MCF 10A (cell line): ENCODE results near the gene CLDN9. TPM values are rescaled to one million over a fixed set of nuclear protein-coding genes. Genes with fewer than 3 reads are reported as not detected.

ENCODE experiments used
- BruUV-seq: library from RNA; stranded (reverse); fragments of 400-500 nt; replicated peaks from 2 replicates; lab custom pipeline; 2021; lab: Mats Ljungman, UMichigan
- CTCF ChIA-PET: fragments of 300-600 bp; sonication (Branson Sonifier 250); formaldehyde crosslinking; extraction: SDS; loops from one replicate; lab custom pipeline; 2021; ENCODE audit warnings: antibody characterized with exemption, inconsistent platforms; lab: Yijun Ruan, JAX
- POLR2A ChIA-PET: fragments of 300-600, 350-650 bp; sonication (Branson Sonifier 250); formaldehyde crosslinking; extraction: SDS; loops from one replicate; lab custom pipeline; 2020; ENCODE audit warnings: antibody characterized with exemption, inconsistent platforms; lab: Yijun Ruan, JAX
- DNase-seq: peaks from one replicate; pipeline ENCODE4 v3.0.0-alpha.2; 2018; ENCODE audit not compliant: unreplicated experiment
- H3K27ac Mint-ChIP-seq: one replicate; pipeline ENCODE4 v1.8.0; 2022; ENCODE audit warnings: mild to moderate bottlenecking, low read depth, mixed read lengths; ENCODE audit not compliant: unreplicated experiment
- H3K27me3 Mint-ChIP-seq: one replicate; pipeline ENCODE4 v1.8.0; 2022; ENCODE audit warnings: mixed read lengths; ENCODE audit not compliant: insufficient read depth, unreplicated experiment
- H3K36me3 Mint-ChIP-seq: one replicate; pipeline ENCODE4 v1.8.0; 2022; ENCODE audit warnings: mild to moderate bottlenecking, moderate library complexity, mixed read lengths; ENCODE audit not compliant: insufficient read depth, unreplicated experiment
- H3K4me1 Mint-ChIP-seq: one replicate; pipeline ENCODE4 v1.8.0; 2022; ENCODE audit warnings: mixed read lengths; ENCODE audit not compliant: insufficient read depth, unreplicated experiment
- H3K4me3 Mint-ChIP-seq: one replicate; pipeline ENCODE4 v1.8.0; 2022; ENCODE audit warnings: mild to moderate bottlenecking, moderate library complexity, mixed read lengths; ENCODE audit not compliant: unreplicated experiment
- H3K9me3 Mint-ChIP-seq: one replicate; pipeline ENCODE4 v1.8.0; 2022; ENCODE audit warnings: mixed read lengths; ENCODE audit not compliant: unreplicated experiment
- intact Hi-C: fragments of 100-400 bp; cut with micrococcal nuclease; formaldehyde crosslinking; loops from 2 replicates; pipeline ENCODE4 v1.14.1; 2022
- total RNA-seq: library from RNA; stranded (reverse); gene quantifications from 2 replicates; pipeline ENCODE4 v1.2.3, GENCODE V29; 2022
- TF ChIP-seq, protein P1 (sequence below): fragments of 200-600 bp; IDR thresholded peaks from one replicate; pipeline ENCODE4 v1.8.0; 2022; ENCODE audit warnings: antibody characterized with exemption, mild to moderate bottlenecking; ENCODE audit not compliant: unreplicated experiment

The CLDN9 gene
- total RNA-seq, 1 experiment from 2014 or later: 0.44 TPM

DNA sequence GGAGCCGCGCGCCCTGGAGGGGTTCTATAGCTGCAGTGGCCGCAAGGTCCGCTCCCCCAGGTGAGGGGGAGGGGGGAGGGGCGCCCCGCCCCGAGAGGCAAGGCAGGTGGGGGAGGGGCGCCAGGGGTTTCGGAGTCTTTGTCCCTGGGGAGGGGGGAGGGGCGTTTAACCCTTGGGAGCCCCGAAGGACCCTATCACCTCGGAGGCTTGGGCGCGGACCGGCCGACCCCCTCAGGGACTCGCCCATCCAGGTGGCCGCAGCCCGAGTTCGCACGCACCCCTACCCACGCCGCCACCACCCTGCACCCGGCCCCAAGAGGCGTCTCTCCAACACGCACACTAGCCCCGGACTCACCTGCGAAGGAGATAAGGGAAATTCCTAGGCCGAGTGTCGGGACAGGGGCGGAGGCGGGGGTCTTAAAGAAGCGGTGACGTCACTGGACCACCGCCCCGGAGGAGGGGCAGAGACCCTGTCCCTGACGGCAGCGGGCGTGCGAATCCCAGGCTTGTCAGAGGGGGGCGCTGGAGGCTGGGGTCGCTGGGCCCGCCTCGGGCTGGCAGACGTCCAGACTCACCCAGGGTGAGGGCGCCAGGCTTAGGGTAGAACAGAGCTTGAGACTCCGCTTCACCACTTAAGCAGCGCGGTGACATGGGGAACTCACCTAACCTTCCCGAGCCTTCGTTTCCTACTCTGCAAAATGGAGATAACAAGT, 5.2 kb downstream of the CLDN9 start, which contains the start of gene CLDN6:
Gene CLDN6, minus strand, starts transcription at position 390 of the 713 bp plus-strand sequence. CDS start 2,162 bp downstream, outside the sequence.
- peaks cover 12% of the 10 kb centered on the region for H3K36me3 Mint-ChIP-seq
- DNase-seq: no peak
- POLR2A ChIA-PET: interaction anchor here (1.3 kb wide), 1 partner anchor 12 kb away, joined by 4 read pairs; no protein-coding TSS in a partner anchor
- TF ChIP-seq, protein P1, sequence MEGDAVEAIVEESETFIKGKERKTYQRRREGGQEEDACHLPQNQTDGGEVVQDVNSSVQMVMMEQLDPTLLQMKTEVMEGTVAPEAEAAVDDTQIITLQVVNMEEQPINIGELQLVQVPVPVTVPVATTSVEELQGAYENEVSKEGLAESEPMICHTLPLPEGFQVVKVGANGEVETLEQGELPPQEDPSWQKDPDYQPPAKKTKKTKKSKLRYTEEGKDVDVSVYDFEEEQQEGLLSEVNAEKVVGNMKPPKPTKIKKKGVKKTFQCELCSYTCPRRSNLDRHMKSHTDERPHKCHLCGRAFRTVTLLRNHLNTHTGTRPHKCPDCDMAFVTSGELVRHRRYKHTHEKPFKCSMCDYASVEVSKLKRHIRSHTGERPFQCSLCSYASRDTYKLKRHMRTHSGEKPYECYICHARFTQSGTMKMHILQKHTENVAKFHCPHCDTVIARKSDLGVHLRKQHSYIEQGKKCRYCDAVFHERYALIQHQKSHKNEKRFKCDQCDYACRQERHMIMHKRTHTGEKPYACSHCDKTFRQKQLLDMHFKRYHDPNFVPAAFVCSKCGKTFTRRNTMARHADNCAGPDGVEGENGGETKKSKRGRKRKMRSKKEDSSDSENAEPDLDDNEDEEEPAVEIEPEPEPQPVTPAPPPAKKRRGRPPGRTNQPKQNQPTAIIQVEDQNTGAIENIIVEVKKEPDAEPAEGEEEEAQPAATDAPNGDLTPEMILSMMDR: no peak
- no peak within 1 kb of the TSS for H3K4me3 Mint-ChIP-seq
- CTCF ChIA-PET: interaction anchor here (0.7 to 5.1 kb wide), 2 partner anchors 14 to 131 kb away, joined by 3 to 28 read pairs; no protein-coding TSS in a partner anchor
- H3K4me1 Mint-ChIP-seq: peaks cover 15% of the 10 kb centered on the region
- BruUV-seq: no TSS peak
- no peaks in the 10 kb centered on the region for H3K9me3 Mint-ChIP-seq
- intact Hi-C loops: no loop called here
- H3K27ac Mint-ChIP-seq: no peak within 1 kb of the TSS
- H3K27me3 Mint-ChIP-seq: no peaks in the 10 kb centered on the region

DNA sequence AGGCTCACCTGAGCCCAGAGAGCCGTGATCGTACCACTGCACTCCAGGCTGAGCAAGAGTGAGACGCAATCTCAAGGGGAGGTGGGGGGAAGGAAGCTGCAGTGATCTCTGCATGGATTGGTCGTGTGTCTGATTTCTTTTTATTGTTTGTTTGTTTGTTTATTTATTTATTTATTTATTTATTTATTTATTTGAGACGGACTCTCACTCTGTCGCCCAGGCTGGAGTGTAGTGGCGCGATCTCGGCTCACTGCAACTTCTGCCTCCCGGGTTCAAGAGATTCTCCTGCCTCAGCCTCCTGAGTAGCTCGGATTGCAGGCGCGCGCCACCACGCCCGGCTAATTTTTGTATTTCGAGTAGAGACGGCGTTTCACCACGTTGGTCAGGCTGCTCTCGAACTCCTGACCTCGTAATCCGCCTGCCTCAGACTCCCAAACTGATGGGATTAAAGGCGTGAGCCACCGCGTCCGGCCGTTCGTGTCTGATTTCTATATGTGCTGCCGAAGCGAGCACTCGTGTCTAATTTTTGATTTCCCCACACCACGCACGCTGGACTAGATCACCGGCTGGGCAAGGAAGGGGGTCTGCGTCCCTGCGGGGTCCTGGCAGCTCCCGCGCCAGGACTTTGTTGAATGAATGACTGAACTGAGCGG, 7.0 kb downstream of the CLDN9 start:
- intact Hi-C loops: loop anchor here (1.0 kb wide), 2 partner anchors 15 to 36 kb away; no protein-coding TSS in a partner anchor
- TF ChIP-seq, protein P1: no peak
- peaks cover 23% of the 10 kb centered on the region for H3K4me1 Mint-ChIP-seq
- H3K27ac Mint-ChIP-seq: peak overlapping the region; percentile 94
- POLR2A ChIA-PET: interaction anchor here (0.5 to 5.0 kb wide), 21 partner anchors 8 to 1358 kb away, joined by 3 to 41 read pairs (median 6); partner anchors contain the start of genes BICDL2, FLYWCH1, PAQR4 and PKMYT1
- no peak for DNase-seq
- H3K36me3 Mint-ChIP-seq: peaks cover 28% of the 10 kb centered on the region
- peak overlapping the region; percentile 82 for H3K4me3 Mint-ChIP-seq
- CTCF ChIA-PET: interaction anchor here (0.6 to 5.1 kb wide), 9 partner anchors 10 to 106 kb away, joined by 3 to 28 read pairs (median 3); no protein-coding TSS in a partner anchor
- H3K9me3 Mint-ChIP-seq: no peaks in the 10 kb centered on the region
- no peaks in the 10 kb centered on the region for H3K27me3 Mint-ChIP-seq
- BruUV-seq: no TSS peak

DNA sequence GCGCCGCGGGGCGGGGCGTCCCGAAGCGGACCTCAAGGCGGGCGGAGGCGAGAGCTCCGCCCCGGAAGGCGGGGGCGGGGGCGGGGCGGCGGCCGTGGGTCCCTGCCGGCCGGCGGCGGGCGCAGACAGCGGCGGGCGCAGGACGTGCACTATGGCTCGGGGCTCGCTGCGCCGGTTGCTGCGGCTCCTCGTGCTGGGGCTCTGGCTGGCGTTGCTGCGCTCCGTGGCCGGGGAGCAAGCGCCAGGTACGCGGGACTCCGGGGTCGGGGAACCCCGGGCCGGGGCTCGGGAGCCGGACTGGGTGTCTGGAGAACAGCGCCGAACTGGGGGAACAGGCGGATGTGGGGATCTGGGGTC, 7.5 kb downstream of the CLDN9 start, which contains the start of gene TNFRSF12A:
Gene TNFRSF12A, plus strand, starts transcription at position 122 of the 357 bp plus-strand sequence. Its CDS starts 30 bp downstream, at position 152.
- no peaks in the 10 kb centered on the region for H3K27me3 Mint-ChIP-seq
- ChIA-PET CTCF (interaction anchor here (0.7 to 5.1 kb wide), 5 partner anchors 10 to 48 kb away, joined by 3 to 28 read pairs (median 4); no protein-coding TSS in a partner anchor), POLR2A (interaction anchor here (0.5 to 5.0 kb wide), 22 partner anchors 8 to 1358 kb away, joined by 3 to 41 read pairs (median 6); partner anchors contain the start of genes BICDL2, FLYWCH1, PAQR4 and PKMYT1)
- H3K27ac Mint-ChIP-seq: peak within 1 kb of the TSS; percentile 94
- TF ChIP-seq, protein P1: no peak
- BruUV-seq: TSS peak; percentile 31
- peak within 1 kb of the TSS; percentile 82 for H3K4me3 Mint-ChIP-seq
- peaks cover 28% of the 10 kb centered on the region for H3K36me3 Mint-ChIP-seq
- intact Hi-C loops: loop anchor here (1.0 kb wide), 2 partner anchors 16 to 37 kb away; no protein-coding TSS in a partner anchor
- peaks cover 23% of the 10 kb centered on the region for H3K4me1 Mint-ChIP-seq
- peak; percentile 80 for DNase-seq
- no peaks in the 10 kb centered on the region for H3K9me3 Mint-ChIP-seq
